ENCODE data around the gene WIPF1. TPM values are rescaled to one million over a fixed set of nuclear protein-coding genes. Genes with fewer than 3 reads are reported as not detected.

Gene WIPF1
- total and polyA plus RNA-seq, 2 of the 13 experiments (the other 11 are each of a cell fraction or from before 2014, with no cell fraction given) = 0.01 TPM; not detected in 1

DNA sequence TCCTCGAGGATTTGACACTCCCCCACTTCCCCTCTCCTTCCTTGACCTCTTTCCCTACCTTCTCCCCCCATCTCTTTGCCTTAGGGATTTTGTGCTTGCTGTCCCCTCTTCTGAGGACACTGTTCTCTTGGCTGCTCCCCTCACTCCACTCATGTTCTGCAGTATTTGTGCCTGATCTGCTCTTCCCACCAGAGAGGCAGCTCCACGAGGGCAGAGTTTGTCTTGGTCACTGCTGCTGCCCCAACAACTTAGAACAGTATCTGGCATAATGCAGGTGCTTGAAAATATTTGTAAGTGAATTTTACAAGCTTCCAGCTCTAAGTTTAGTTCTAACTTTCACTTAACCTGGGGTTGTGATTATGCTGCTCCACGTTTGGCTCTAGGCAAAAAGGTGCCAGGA lies 10.0 kb upstream of the WIPF1 start:
- intact Hi-C loops (cut with micrococcal nuclease; ENCODE audit: unreplicated experiment) (no loop called here), in situ Hi-C loops (cut with HindIII; ENCODE audit: extremely low pct_ligation_motif_present, low pct_unique_long_range_greater_than_20kb) (no loop called here)
- H3K4me3 ChIP-seq (replicated peaks in 1 of 3; ENCODE audit: insufficient read depth in 1 of 3, low read depth in 2 of 3, low read length in 3 of 3) = no peak overlapping the region
- no peak overlapping the region for H3K4me2 ChIP-seq (ENCODE audit: low read depth, low read length)
- FAIRE-seq (no peak), DNase-seq (ENCODE audit: low spot score) (no peak), ATAC-seq (no peak)
- POLR2A ChIA-PET = no interaction called here
- no peaks in the 10 kb centered on the region for H3K79me2 ChIP-seq (ENCODE audit: insufficient read depth, low read length)
- 1% methylated on average over 3 of the region's 3 CpGs for WGBS (ENCODE audit: low lambda C conversion rate)
- H3K4me1 ChIP-seq (ENCODE audit: insufficient read depth, low read length) = no peaks in the 10 kb centered on the region
- CTCF ChIA-PET (ENCODE audit: low intra/inter-chr PET ratio, low total read pairs) = no interaction called here
- no peaks in the 10 kb centered on the region for H4K20me1 ChIP-seq (ENCODE audit: insufficient read depth, low read length)
- H3K27ac ChIP-seq (ENCODE audit: extremely low read length, insufficient read depth, low read length) = no peak overlapping the region
- H2AFZ ChIP-seq (ENCODE audit: low read length) = no peak overlapping the region
- H3K9ac ChIP-seq (ENCODE audit: insufficient read depth, low read depth, low read length) = no peak overlapping the region
- peaks cover 0 to 18% of the 10 kb centered on the region in 2 experiments; a peak in 2 of 5 replicates for H3K27me3 ChIP-seq (ENCODE audit: control insufficient read depth in 1 of 2, insufficient read depth in 2 of 2, low read length in 2 of 2)
- H3K36me3 ChIP-seq (replicated peaks in 1 of 2; ENCODE audit: control insufficient read depth in 1 of 2, insufficient read depth in 2 of 2, low read length in 2 of 2) = no peaks in the 10 kb centered on the region
- H3K9me3 ChIP-seq (ENCODE audit: low read length) = no peaks in the 10 kb centered on the region
- BruUV-seq (replicated peaks) = no TSS peak
- TF ChIP-seq, protein P1, sequence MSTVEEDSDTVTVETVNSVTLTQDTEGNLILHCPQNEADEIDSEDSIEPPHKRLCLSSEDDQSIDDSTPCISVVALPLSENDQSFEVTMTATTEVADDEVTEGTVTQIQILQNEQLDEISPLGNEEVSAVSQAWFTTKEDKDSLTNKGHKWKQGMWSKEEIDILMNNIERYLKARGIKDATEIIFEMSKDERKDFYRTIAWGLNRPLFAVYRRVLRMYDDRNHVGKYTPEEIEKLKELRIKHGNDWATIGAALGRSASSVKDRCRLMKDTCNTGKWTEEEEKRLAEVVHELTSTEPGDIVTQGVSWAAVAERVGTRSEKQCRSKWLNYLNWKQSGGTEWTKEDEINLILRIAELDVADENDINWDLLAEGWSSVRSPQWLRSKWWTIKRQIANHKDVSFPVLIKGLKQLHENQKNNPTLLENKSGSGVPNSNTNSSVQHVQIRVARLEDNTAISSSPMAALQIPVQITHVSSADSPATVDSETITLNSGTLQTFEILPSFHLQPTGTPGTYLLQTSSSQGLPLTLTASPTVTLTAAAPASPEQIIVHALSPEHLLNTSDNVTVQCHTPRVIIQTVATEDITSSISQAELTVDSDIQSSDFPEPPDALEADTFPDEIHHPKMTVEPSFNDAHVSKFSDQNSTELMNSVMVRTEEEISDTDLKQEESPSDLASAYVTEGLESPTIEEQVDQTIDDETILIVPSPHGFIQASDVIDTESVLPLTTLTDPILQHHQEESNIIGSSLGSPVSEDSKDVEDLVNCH (CRISPR knock-in tag; IDR thresholded peaks at IDR 0.05) = no peak
- TF ChIP-seq ZNF138 (CRISPR knock-in tag; IDR thresholded peaks at IDR 0.05; ENCODE audit: low read depth) (no peak), DNMT3B (CRISPR knock-in tag; conservative IDR thresholded peaks at IDR 0.05) (no peak), XBP1 (CRISPR knock-in tag; IDR thresholded peaks at IDR 0.05) (no peak), MYC (CRISPR knock-in tag; IDR thresholded peaks at IDR 0.05; ENCODE audit: borderline replicate concordance) (no peak), ZC3H13 (CRISPR knock-in tag; IDR thresholded peaks at IDR 0.05) (no peak), SNAPC4 (CRISPR knock-in tag; IDR thresholded peaks at IDR 0.05) (no peak)
- TF ChIP-seq, protein P2, sequence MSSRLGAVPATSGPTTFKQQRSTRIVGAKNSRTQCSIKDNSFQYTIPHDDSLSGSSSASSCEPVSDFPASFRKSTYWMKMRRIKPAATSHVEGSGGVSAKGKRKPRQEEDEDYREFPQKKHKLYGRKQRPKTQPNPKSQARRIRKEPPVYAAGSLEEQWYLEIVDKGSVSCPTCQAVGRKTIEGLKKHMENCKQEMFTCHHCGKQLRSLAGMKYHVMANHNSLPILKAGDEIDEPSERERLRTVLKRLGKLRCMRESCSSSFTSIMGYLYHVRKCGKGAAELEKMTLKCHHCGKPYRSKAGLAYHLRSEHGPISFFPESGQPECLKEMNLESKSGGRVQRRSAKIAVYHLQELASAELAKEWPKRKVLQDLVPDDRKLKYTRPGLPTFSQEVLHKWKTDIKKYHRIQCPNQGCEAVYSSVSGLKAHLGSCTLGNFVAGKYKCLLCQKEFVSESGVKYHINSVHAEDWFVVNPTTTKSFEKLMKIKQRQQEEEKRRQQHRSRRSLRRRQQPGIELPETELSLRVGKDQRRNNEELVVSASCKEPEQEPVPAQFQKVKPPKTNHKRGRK (CRISPR knock-in tag; IDR thresholded peaks at IDR 0.05) = no peak
- TF ChIP-seq, protein P3, sequence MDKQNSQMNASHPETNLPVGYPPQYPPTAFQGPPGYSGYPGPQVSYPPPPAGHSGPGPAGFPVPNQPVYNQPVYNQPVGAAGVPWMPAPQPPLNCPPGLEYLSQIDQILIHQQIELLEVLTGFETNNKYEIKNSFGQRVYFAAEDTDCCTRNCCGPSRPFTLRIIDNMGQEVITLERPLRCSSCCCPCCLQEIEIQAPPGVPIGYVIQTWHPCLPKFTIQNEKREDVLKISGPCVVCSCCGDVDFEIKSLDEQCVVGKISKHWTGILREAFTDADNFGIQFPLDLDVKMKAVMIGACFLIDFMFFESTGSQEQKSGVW (CRISPR knock-in tag; IDR thresholded peaks at IDR 0.05; ENCODE audit: borderline replicate concordance) = no peak
- TF ChIP-seq, protein P4, sequence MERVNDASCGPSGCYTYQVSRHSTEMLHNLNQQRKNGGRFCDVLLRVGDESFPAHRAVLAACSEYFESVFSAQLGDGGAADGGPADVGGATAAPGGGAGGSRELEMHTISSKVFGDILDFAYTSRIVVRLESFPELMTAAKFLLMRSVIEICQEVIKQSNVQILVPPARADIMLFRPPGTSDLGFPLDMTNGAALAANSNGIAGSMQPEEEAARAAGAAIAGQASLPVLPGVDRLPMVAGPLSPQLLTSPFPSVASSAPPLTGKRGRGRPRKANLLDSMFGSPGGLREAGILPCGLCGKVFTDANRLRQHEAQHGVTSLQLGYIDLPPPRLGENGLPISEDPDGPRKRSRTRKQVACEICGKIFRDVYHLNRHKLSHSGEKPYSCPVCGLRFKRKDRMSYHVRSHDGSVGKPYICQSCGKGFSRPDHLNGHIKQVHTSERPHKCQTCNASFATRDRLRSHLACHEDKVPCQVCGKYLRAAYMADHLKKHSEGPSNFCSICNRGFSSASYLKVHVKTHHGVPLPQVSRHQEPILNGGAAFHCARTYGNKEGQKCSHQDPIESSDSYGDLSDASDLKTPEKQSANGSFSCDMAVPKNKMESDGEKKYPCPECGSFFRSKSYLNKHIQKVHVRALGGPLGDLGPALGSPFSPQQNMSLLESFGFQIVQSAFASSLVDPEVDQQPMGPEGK (CRISPR knock-in tag; IDR thresholded peaks at IDR 0.05) = no peak
- TF ChIP-seq, protein P5, sequence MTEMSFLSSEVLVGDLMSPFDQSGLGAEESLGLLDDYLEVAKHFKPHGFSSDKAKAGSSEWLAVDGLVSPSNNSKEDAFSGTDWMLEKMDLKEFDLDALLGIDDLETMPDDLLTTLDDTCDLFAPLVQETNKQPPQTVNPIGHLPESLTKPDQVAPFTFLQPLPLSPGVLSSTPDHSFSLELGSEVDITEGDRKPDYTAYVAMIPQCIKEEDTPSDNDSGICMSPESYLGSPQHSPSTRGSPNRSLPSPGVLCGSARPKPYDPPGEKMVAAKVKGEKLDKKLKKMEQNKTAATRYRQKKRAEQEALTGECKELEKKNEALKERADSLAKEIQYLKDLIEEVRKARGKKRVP (CRISPR knock-in tag; IDR thresholded peaks at IDR 0.05) = no peak
